Hypothalamus (tissue), 51 donors: ENCODE measurements around the gene SLC34A2.
"Not testable (repeated sequence)": the region's sequence is repeated elsewhere in the genome, so short reads cannot be mapped to it uniquely, and the experiment has no call there.

ENCODE experiments used
- DNase-seq, 51 donors: peaks; one replicate each; lab custom pipeline; 2025; lab: John Stamatoyannopoulos, UW

The SLC34A2 gene

GRCh38 chr4:25654971-25655963 is at the start of gene SLC34A2:
TSS of gene SLC34A2 (plus strand) at chr4:25655851. CDS start at chr4:25662501, 6,650 bp downstream.
- DNase-seq, result no peak

GRCh38 chr4:25608644-25609043 is 47.0 kb upstream of the SLC34A2 start:
- no peak for DNase-seq

GRCh38 chr4:25609976-25610375 is 45.7 kb upstream of the SLC34A2 start:
- no peak for DNase-seq

GRCh38 chr4:25613613-25614012 is 42.0 kb upstream of the SLC34A2 start:
- DNase-seq, result not testable (repeated sequence)

- DNase-seq, result no peak
Observed at GRCh38 chr4:25614807-25615206, 40.8 kb upstream of the SLC34A2 start.

- DNase-seq, result no peak
Observed at GRCh38 chr4:25621027-25621930, 34.4 kb upstream of the SLC34A2 start.

- DNase-seq, result no peak
Observed at GRCh38 chr4:25624616-25625015, 31.0 kb upstream of the SLC34A2 start.

- DNase-seq, result no peak
Observed at GRCh38 chr4:25628451-25628850, 27.2 kb upstream of the SLC34A2 start.

GRCh38 chr4:25632135-25632534 is 23.5 kb upstream of the SLC34A2 start:
- DNase-seq, result no peak

- DNase-seq, result no peak
Observed at GRCh38 chr4:25633541-25633940, 22.1 kb upstream of the SLC34A2 start.

- DNase-seq, result no peak
Observed at GRCh38 chr4:25635501-25635900, 20.1 kb upstream of the SLC34A2 start.

- no peak for DNase-seq
Observed at GRCh38 chr4:25637581-25638220, 17.9 kb upstream of the SLC34A2 start.

GRCh38 chr4:25638221-25638601 is 17.4 kb upstream of the SLC34A2 start:
- no peak for DNase-seq

- DNase-seq, result no peak
Observed at GRCh38 chr4:25638806-25639205, 16.8 kb upstream of the SLC34A2 start.

- no peak for DNase-seq
Observed at GRCh38 chr4:25650311-25650710, 5.3 kb upstream of the SLC34A2 start.

- DNase-seq, result no peak
Observed at GRCh38 chr4:25651682-25652081, 4.0 kb upstream of the SLC34A2 start.

GRCh38 chr4:25654031-25654970 is 1.4 kb upstream of the SLC34A2 start:
- no peak for DNase-seq

GRCh38 chr4:25656031-25656430 is 380 bp downstream of the SLC34A2 start:
- DNase-seq, result no peak

GRCh38 chr4:25658357-25658771 is 2.7 kb downstream of the SLC34A2 start:
- peak in 1 of 51 donors; percentile 5 for DNase-seq

GRCh38 chr4:25658777-25659176 is 3.1 kb downstream of the SLC34A2 start:
- no peak for DNase-seq
